ENCODE data around the gene FRMPD1.
"Not testable (repeated sequence)": the region's sequence is repeated elsewhere in the genome, so short reads cannot be mapped to it uniquely, and the experiment has no call there.

The FRMPD1 gene

GRCh38 chr9:37650873-37651768, at the start of gene FRMPD1:
FRMPD1 (plus strand) TSS chr9:37650954; CDS start chr9:37692642, 41,688 bp downstream.
- peak; percentile 97 for ATAC-seq
- TF ChIP-seq TOX (CRISPR knock-in tag; IDR thresholded peaks at IDR 0.05; ENCODE audit: borderline replicate concordance) (no peak), ZC3H10 (CRISPR knock-in tag; IDR thresholded peaks at IDR 0.05) (no peak), ZNF8 (CRISPR knock-in tag; IDR thresholded peaks at IDR 0.05) (no peak), ZNF565 (CRISPR knock-in tag; conservative IDR thresholded peaks at IDR 0.05; ENCODE audit: low read depth) (no peak), CSDC2 (CRISPR knock-in tag; IDR thresholded peaks at IDR 0.05) (no peak), ESRRG (CRISPR knock-in tag; IDR thresholded peaks at IDR 0.05) (no peak), TCF4 (CRISPR knock-in tag; IDR thresholded peaks at IDR 0.05; ENCODE audit: borderline replicate concordance) (no peak), CSRNP3 (CRISPR knock-in tag; IDR thresholded peaks at IDR 0.05) (no peak), TSHZ2 (CRISPR knock-in tag; IDR thresholded peaks at IDR 0.05) (no peak), CREB5 (CRISPR knock-in tag; IDR thresholded peaks at IDR 0.05; ENCODE audit: low read depth) (no peak), PPARA (CRISPR knock-in tag; IDR thresholded peaks at IDR 0.05; ENCODE audit: borderline replicate concordance) (no peak)

GRCh38 chr9:37602061-37602460, 48.7 kb upstream of the FRMPD1 start:
- ATAC-seq, result not testable (repeated sequence)

- ATAC-seq, result no peak
- TF ChIP-seq CSRNP3 (CRISPR knock-in tag; IDR thresholded peaks at IDR 0.05), result no peak
- no peak for TF ChIP-seq ESRRG (CRISPR knock-in tag; IDR thresholded peaks at IDR 0.05)
- no peak for TF ChIP-seq ZFP30 (CRISPR knock-in tag; IDR thresholded peaks at IDR 0.05)
- no peak for TF ChIP-seq ZC3H10 (CRISPR knock-in tag; IDR thresholded peaks at IDR 0.05)
- no peak for TF ChIP-seq PPARA (CRISPR knock-in tag; IDR thresholded peaks at IDR 0.05; ENCODE audit: borderline replicate concordance)
These were observed 47.9 kb upstream of the FRMPD1 start for GRCh38 chr9:37602817-37603216.

GRCh38 chr9:37604296-37604695, 46.5 kb upstream of the FRMPD1 start:
- ATAC-seq, result no peak

More at GRCh38 chr9:37604296-37604695, 46.5 kb upstream of the FRMPD1 start:
- TF ChIP-seq TOX (CRISPR knock-in tag; IDR thresholded peaks at IDR 0.05; ENCODE audit: borderline replicate concordance) (no peak), TSHZ2 (CRISPR knock-in tag; IDR thresholded peaks at IDR 0.05) (no peak), ZFP30 (CRISPR knock-in tag; IDR thresholded peaks at IDR 0.05) (no peak), GLIS3 (CRISPR knock-in tag; IDR thresholded peaks at IDR 0.05) (no peak), ZFP3 (CRISPR knock-in tag; IDR thresholded peaks at IDR 0.05) (no peak), ARNTL (CRISPR knock-in tag; IDR thresholded peaks at IDR 0.05; ENCODE audit: borderline replicate concordance, low read depth) (no peak), SNAI2 (CRISPR knock-in tag; IDR thresholded peaks at IDR 0.05) (no peak), ZC3H10 (CRISPR knock-in tag; IDR thresholded peaks at IDR 0.05) (no peak), PATZ1 (CRISPR knock-in tag; IDR thresholded peaks at IDR 0.05; ENCODE audit: borderline replicate concordance) (no peak), BACH2 (CRISPR knock-in tag; IDR thresholded peaks at IDR 0.05; ENCODE audit: borderline replicate concordance) (no peak), ZNF565 (CRISPR knock-in tag; conservative IDR thresholded peaks at IDR 0.05; ENCODE audit: low read depth) (no peak), TCF4 (CRISPR knock-in tag; IDR thresholded peaks at IDR 0.05; ENCODE audit: borderline replicate concordance) (no peak)

All from SK-N-SH treated with all-trans-retinoic acid at 6 μM for 48 hours (cell line).